RPMI8226 (cell line): ENCODE measurements around the gene ADPRHL1.

Source experiments
- DNase-seq: peaks from one replicate; pipeline ENCODE4 v3.0.0-alpha.2; 2015

The ADPRHL1 gene

GRCh38 chr13:113414335-113414734, 39.0 kb downstream of the ADPRHL1 start:
- DNase-seq = no peak

GRCh38 chr13:113413898-113414282, 39.4 kb downstream of the ADPRHL1 start:
- DNase-seq = no peak

DNA sequence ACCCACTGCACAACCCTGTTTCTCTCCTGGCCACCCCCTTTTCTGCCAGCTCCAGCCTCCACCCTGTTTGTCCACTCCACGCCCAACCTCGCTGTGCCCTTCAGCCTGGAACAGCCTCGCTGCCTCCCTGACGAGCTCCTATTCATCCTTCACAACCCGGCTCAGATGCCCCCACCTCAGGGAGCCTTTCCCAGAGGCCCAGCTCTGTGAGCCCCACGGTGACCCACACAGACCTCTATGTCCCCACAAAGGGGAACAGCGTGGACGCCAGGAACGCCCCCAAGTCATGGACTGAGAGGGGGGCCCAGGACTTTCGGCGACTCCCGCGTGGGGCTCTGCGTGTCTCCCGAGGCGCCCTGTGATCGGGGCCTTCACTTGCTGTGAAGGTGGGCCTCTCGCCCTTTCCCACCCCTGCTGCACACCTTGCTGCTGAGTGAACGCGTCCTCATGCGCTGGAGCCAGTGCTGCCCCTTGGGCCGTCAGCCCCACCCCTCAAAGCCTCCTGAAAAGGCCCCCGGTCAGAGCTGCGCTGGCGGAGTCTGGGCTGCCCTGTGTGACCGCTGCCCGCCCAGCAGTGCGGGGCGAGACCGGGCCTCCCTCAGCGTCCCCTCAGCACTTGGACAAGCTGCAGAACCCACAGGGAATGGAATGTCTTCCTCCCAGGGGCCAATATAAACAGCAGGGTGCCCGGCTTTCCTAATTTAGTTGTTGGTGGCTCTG, 40.0 kb downstream of the ADPRHL1 start:
- no peak for DNase-seq

DNA sequence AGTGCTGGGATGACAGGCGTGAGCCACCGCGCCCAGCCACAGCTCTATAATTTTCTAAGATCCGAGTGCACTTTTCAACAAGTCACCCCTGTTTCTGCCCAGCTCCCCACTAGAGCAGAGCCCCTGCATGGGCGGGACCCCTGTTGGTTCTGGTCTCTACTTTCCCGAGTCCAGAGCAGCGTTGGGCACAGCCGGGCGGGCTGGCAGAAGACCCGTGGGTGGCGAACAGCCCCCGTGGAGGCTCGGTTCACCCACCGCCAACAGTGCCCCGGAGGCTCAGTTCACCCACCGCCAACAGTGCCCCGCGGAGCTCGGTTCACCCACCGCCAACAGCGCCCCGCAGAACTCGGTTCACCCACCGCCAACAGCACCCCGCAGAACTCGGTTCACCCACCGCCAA, 40.8 kb downstream of the ADPRHL1 start:
- no peak for DNase-seq

- DNase-seq = no peak
These were observed 41.9 kb downstream of the ADPRHL1 start for GRCh38 chr13:113411216-113412023.

GRCh38 chr13:113410472-113411201, 42.7 kb downstream of the ADPRHL1 start:
- peak; percentile 38 for DNase-seq

GRCh38 chr13:113408562-113408961, 44.7 kb downstream of the ADPRHL1 start:
- no peak for DNase-seq

- DNase-seq = no peak
These were observed 45.5 kb downstream of the ADPRHL1 start for GRCh38 chr13:113407531-113408393.

GRCh38 chr13:113407103-113407530, 46.2 kb downstream of the ADPRHL1 start:
- DNase-seq = no peak

- DNase-seq = no peak
These were observed 46.8 kb downstream of the ADPRHL1 start for GRCh38 chr13:113406321-113407102.

GRCh38 chr13:113405481-113406300, 47.6 kb downstream of the ADPRHL1 start:
- peak; percentile 45 for DNase-seq

- DNase-seq = no peak
These were observed 48.4 kb downstream of the ADPRHL1 start for GRCh38 chr13:113404723-113405471.

DNA sequence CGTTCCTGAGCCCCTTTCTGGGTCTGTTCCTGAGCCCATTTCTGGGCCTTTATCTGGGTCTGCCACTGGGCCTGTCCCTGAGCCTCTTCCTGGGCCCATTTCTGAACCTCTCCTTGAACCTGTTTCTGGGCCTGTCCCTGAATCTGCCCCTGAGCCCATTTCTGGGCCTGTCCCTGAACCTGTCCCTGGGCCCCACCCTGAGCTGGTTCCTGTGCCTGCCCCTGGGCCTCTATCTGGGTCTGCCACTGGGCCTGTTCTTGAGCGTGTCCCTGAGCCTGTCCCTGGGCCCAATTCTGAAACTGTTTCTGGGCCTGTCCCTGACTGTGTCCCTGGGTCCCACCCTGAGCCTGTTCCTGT, 48.9 kb downstream of the ADPRHL1 start:
- DNase-seq = no peak

- DNase-seq = no peak
These were observed 49.8 kb downstream of the ADPRHL1 start for GRCh38 chr13:113403255-113404104.

- DNase-seq = no peak
These were observed 50.6 kb downstream of the ADPRHL1 start for GRCh38 chr13:113402471-113403254.

- DNase-seq = no peak
These were observed 51.6 kb downstream of the ADPRHL1 start for GRCh38 chr13:113401452-113402415.
